GM12878 (cell line): ENCODE measurements around the gene DCAF15. TPM values are rescaled to one million over a fixed set of nuclear protein-coding genes. Genes with fewer than 3 reads are reported as not detected.

ENCODE experiments used
- ATAC-seq: fragments of 200-7000 bp; cut with Tn5 transposase; 3 replicates; pipeline ENCODE4 v1.9.1; 2020; ENCODE audit warnings: mild to moderate bottlenecking, moderate library complexity
- BruUV-seq: library from RNA; stranded (reverse); fragments of 400-500 nt; replicated peaks from 2 replicates; lab custom pipeline; 2021; lab: Mats Ljungman, UMichigan
- CTCF ChIA-PET: fragments of 300-600 bp; sonication (Branson Sonifier 250); formaldehyde crosslinking; extraction: SDS; loops from one replicate; lab custom pipeline; 2021; ENCODE audit warnings: inconsistent platforms; lab: Yijun Ruan, JAX
- POLR2A ChIA-PET: fragments of 350-600 bp; formaldehyde crosslinking; extraction: SDS; loops from one replicate; lab custom pipeline; 2021; ENCODE audit warnings: inconsistent platforms; lab: Charles Lee
- RAD21 ChIA-PET: fragments of 300-600 bp; sonication (Branson Sonifier 250); formaldehyde crosslinking; loops from one replicate; lab custom pipeline; 2023; ENCODE audit warnings: antibody characterized with exemption; ENCODE audit not compliant: unreplicated experiment; lab: Charles Lee
- SMC1A ChIA-PET: fragments of 300-600 bp; sonication (Branson Sonifier 250); formaldehyde crosslinking; loops from one replicate; lab custom pipeline; 2023; ENCODE audit not compliant: unreplicated experiment, uncharacterized antibody; lab: Charles Lee
- DNase-seq: peaks from one replicate; pipeline ENCODE4 v3.0.0-alpha.2; 2011; ENCODE audit warnings: low read depth, low spot score
- FAIRE-seq: peaks from 3 replicates; lab custom pipeline; 2011; peaks lifted over from hg19 to GRCh38; lab: Jason Lieb, UNC
- H2AFZ ChIP-seq: 2 replicates; pipeline ENCODE4 v1.6.0; 2011; ENCODE audit warnings: low read depth, low read length, control low read depth; ENCODE audit not compliant: control insufficient read depth
- H3K27ac ChIP-seq: 2 replicates; pipeline ENCODE4 v1.5.1; 2011; ENCODE audit warnings: control low read depth; ENCODE audit not compliant: control insufficient read depth, insufficient read depth
- H3K27me3 ChIP-seq, 2 experiments: replicated peaks in 1 of 2; 2 replicates each; pipeline versions ENCODE4 v1.6.0 to v1.6.1; 2011; ENCODE audit warnings: low read length in 1 of 2; ENCODE audit not compliant: control insufficient read depth in 2 of 2, insufficient read depth in 2 of 2
- H3K36me3 ChIP-seq, 2 experiments: 2 replicates each; pipeline ENCODE4 v1.5.1; 2011; ENCODE audit warnings: low read length in 1 of 2; ENCODE audit not compliant: control insufficient read depth in 2 of 2, insufficient read depth in 2 of 2
- H3K4me1 ChIP-seq: 2 replicates; pipeline ENCODE4 v1.6.1; 2011; ENCODE audit warnings: mild to moderate bottlenecking, low read length, moderate library complexity, mixed read lengths; ENCODE audit not compliant: control insufficient read depth, insufficient read depth
- H3K4me2 ChIP-seq: 2 replicates; pipeline ENCODE4 v1.6.0; 2011; ENCODE audit warnings: control low read depth; ENCODE audit not compliant: control insufficient read depth, insufficient read depth
- H3K4me3 ChIP-seq: fragments of 200-600 bp; sonication (generic); 2 replicates; pipeline ENCODE4 v1.5.1; 2016
- H3K79me2 ChIP-seq: 2 replicates; pipeline ENCODE4 v1.6.0; 2011; ENCODE audit warnings: low read length; ENCODE audit not compliant: control insufficient read depth, insufficient read depth
- H3K9ac ChIP-seq: 2 replicates; pipeline ENCODE4 v1.8.0; 2011; ENCODE audit warnings: low read length, control low read depth, mixed read lengths; ENCODE audit not compliant: control insufficient read depth, insufficient read depth
- H3K9me3 ChIP-seq: replicated peaks from 3 replicates; pipeline ENCODE4 v1.5.1; 2011; ENCODE audit warnings: mild to moderate bottlenecking, low read length; ENCODE audit not compliant: control insufficient read depth, insufficient read depth
- H4K20me1 ChIP-seq: 2 replicates; pipeline ENCODE4 v1.6.0; 2011; ENCODE audit not compliant: control insufficient read depth, insufficient read depth
- E4F1 ChIP-seq: fragments of 450-650 bp; IDR thresholded peaks from 2 replicates; pipeline ENCODE4 v1.6.1; 2018; ENCODE audit warnings: borderline replicate concordance, mild to moderate bottlenecking; ENCODE audit not compliant: partially characterized antibody
- EED ChIP-seq: sonication (generic); IDR thresholded peaks from 2 replicates; pipeline ENCODE4 v1.6.1; 2016; ENCODE audit warnings: antibody characterized with exemption, low read depth
- IRF3 ChIP-seq: fragments of 450-650 bp; IDR thresholded peaks from 2 replicates; pipeline ENCODE4 v1.6.1; 2014; ENCODE audit warnings: mild to moderate bottlenecking
- JUND ChIP-seq: IDR thresholded peaks from 2 replicates; pipeline ENCODE4 v1.6.1; 2012; ENCODE audit warnings: low read depth, mild to moderate bottlenecking, low read length, improper control_type of control experiment, moderate library complexity
- MEF2B ChIP-seq: fragments of 450-650 bp; IDR thresholded peaks from 2 replicates; pipeline ENCODE4 v1.6.1; 2018; ENCODE audit warnings: mild to moderate bottlenecking, moderate library complexity; ENCODE audit not compliant: partially characterized antibody, poor library complexity, severe bottlenecking
- NRF1 ChIP-seq: conservative IDR thresholded peaks from 2 replicates; pipeline ENCODE4 v1.6.1; 2011; ENCODE audit warnings: mild to moderate bottlenecking, low read depth, low read length, improper control_type of control experiment
- POLR2AphosphoS5 ChIP-seq: IDR thresholded peaks from 2 replicates; pipeline ENCODE4 v1.6.1; 2011; ENCODE audit warnings: mild to moderate bottlenecking, low read length, inconsistent platforms
- ZZZ3 ChIP-seq: IDR thresholded peaks from 2 replicates; pipeline ENCODE4 v1.6.1; 2011; ENCODE audit warnings: low read depth; ENCODE audit not compliant: control insufficient read depth, insufficient read length
- WGBS: methylation state at CpG from one replicate; pipeline ENCODE4 v1.1.6; 2016; ENCODE audit warnings: low lambda C conversion rate; ENCODE audit not compliant: insufficient replicate concordance, insufficient coverage; ENCODE audit errors: missing lambda C conversion rate; 5-methylcytosine and 5-hydroxymethylcytosine counted together
- in situ Hi-C: fragments of 300-500 bp; cut with MboI; formaldehyde crosslinking; loops from 9 replicates; pipeline ENCODE4 v1.14.3; 2018; ENCODE audit warnings: mixed read lengths
- intact Hi-C: fragments of 100-400 bp; cut with micrococcal nuclease; formaldehyde crosslinking; loops from one replicate; pipeline ENCODE4 v1.14.2; 2022; ENCODE audit not compliant: unreplicated experiment
- polyA plus RNA-seq, 11 experiments: library from polyadenylated mRNA; depleted of rRNA in 4 of 11; unstranded in 6 of 11; stranded (reverse) in 5 of 11; fragments of >200 nt; fragmentation: Nextera tagmentation in 4 of 11; fragmentation: Illumina TruSeq in 1 of 11; extraction: Ambion mirVana in 4 of 11; extraction: Trizol in 1 of 11; gene quantifications; 1 replicate in 1 of 11; 2 replicates in 10 of 11; pipeline versions ENCODE4 v1.2.1 to v1.2.3, GENCODE V29; 2011 to 2016; ENCODE audit warnings: inconsistent platforms in 2 of 11, missing spikeins in 2 of 11, low read depth in 1 of 11
- total RNA-seq, 4 experiments: library from RNA; depleted of rRNA in 3 of 4; stranded (reverse); fragments of >200 nt in 3 of 4; fragmentation: Illumina TruSeq in 1 of 4; extraction: Trizol in 1 of 4; gene quantifications; 2 replicates each; pipeline versions ENCODE4 v1.2.1 to v1.2.3, GENCODE V29; 2013 to 2021

DCAF15 gene
- total and polyA plus RNA-seq, 10 of the 15 experiments (the other 5 are each of a cell fraction or from before 2014, with no cell fraction given), result 0.16 to 63.4 (median 26.6) TPM

GRCh38 chr19:13923194-13923987 lies 28.9 kb upstream of the DCAF15 start:
- H3K27me3 ChIP-seq, result no peaks in the 10 kb centered on the region
- no peaks in the 10 kb centered on the region for H3K79me2 ChIP-seq
- no peak overlapping the region for H3K4me3 ChIP-seq
- H3K36me3 ChIP-seq, result peaks cover 8 to 11% of the 10 kb centered on the region in 2 experiments; a peak in 3 of 4 replicates
- ChIA-PET POLR2A (no interaction called here), SMC1A (no interaction called here)
- no peak overlapping the region for H3K9ac ChIP-seq
- in situ Hi-C loops, result no loop called here
- TF ChIP-seq JUND, result no peak
- TF ChIP-seq, all 136 proteins: peak for 0
- DNase-seq (no peak), FAIRE-seq (no peak), ATAC-seq (no peak)
- RAD21 ChIA-PET, result no interaction called here
- H3K4me1 ChIP-seq, result no peaks in the 10 kb centered on the region
- no TSS peak for BruUV-seq
- H3K9me3 ChIP-seq, result peaks cover 7% of the 10 kb centered on the region
- H2AFZ ChIP-seq, result no peak overlapping the region
- intact Hi-C loops, result no loop called here
- H4K20me1 ChIP-seq, result no peaks in the 10 kb centered on the region
- CTCF ChIA-PET, result no interaction called here
- no peak overlapping the region for H3K27ac ChIP-seq
- H3K4me2 ChIP-seq, result no peak overlapping the region
- 95% methylated on average over 25 of the region's 28 CpGs for WGBS

- FAIRE-seq (no peak), ATAC-seq (no peak), DNase-seq (no peak)
- Histone ChIP-seq H3K4me1 (no peaks in the 10 kb centered on the region), H3K36me3 (peaks cover 3 to 5% of the 10 kb centered on the region in 2 experiments; a peak in 3 of 4 replicates), H3K4me3 (no peak overlapping the region), H2AFZ (no peak overlapping the region), H3K9ac (no peak overlapping the region), H3K79me2 (no peaks in the 10 kb centered on the region), H3K27me3 (no peaks in the 10 kb centered on the region), H3K9me3 (peaks cover 2% of the 10 kb centered on the region), H3K27ac (no peak overlapping the region), H4K20me1 (no peaks in the 10 kb centered on the region), H3K4me2 (no peak overlapping the region)
- CTCF ChIA-PET, result interaction anchor here (0.6 kb wide), 1 partner anchor 200 kb away, joined by 4 read pairs; no protein-coding TSS in a partner anchor
- RAD21 ChIA-PET, result no interaction called here
- TF ChIP-seq MEF2B (no peak), ZZZ3 (no peak), EED (no peak), POLR2AphosphoS5 (no peak), IRF3 (no peak), E4F1 (no peak), NRF1 (no peak)
- BruUV-seq, result no TSS peak
- SMC1A ChIA-PET, result interaction anchor here (1.2 to 1.4 kb wide), 3 partner anchors 13 to 117 kb away, joined by 3 read pairs; partner anchors contain the start of gene PODNL1
- POLR2A ChIA-PET, result no interaction called here
- intact Hi-C loops, result no loop called here
- WGBS, result 46% methylated on average over 3 of the region's 4 CpGs
- in situ Hi-C loops, result no loop called here
Measured at GRCh38 chr19:13926010-13926409, 26.3 kb upstream of the DCAF15 start.
